ENCODE results near the gene ATF4. TPM values are rescaled to one million over a fixed set of nuclear protein-coding genes. Genes with fewer than 3 reads are reported as not detected.

The ATF4 gene
- total RNA-seq, 1 donor from 2014 or later = 193 TPM

- DNase-seq = no peak
- TF ChIP-seq CTCF (IDR thresholded peaks at IDR 0.05; ENCODE audit: borderline replicate concordance) = no peak
- Histone ChIP-seq H3K9me3 (replicated peaks) (no peaks in the 10 kb centered on the region), H3K4me3 (peak overlapping the region; percentile 92), H3K27ac (replicated peaks) (peak overlapping the region; percentile 99), H3K27me3 (ENCODE audit: low read depth) (no peaks in the 10 kb centered on the region), H3K4me1 (peaks cover 83% of the 10 kb centered on the region), H3K36me3 (peaks cover 54% of the 10 kb centered on the region)
- intact Hi-C loops (cut with micrococcal nuclease) = no loop called here
These were observed 4.6 kb downstream of the ATF4 start for GRCh38 chr22:39524753-39525657.

DNA sequence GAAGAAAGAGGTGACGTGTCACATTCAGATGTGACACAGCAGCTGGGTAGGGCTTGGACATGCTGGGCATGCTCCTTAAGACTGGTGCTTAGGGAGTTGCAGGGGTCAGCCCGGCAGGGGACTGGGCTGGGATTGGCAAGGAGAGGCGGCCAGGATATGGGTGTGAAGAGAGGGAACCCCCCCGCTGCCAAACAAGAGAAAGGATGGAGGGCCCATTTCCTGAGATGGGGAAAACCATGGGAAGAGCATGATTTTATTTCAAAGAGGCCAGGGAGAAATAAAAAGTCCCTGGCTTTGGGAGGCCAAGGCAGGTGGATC lies 5.3 kb downstream of the ATF4 start:
- intact Hi-C loops (cut with micrococcal nuclease) = no loop called here
- Histone ChIP-seq H3K9me3 (replicated peaks) (no peaks in the 10 kb centered on the region), H3K4me3 (no peak overlapping the region), H3K4me1 (peaks cover 86% of the 10 kb centered on the region), H3K27me3 (ENCODE audit: low read depth) (no peaks in the 10 kb centered on the region), H3K36me3 (peaks cover 59% of the 10 kb centered on the region), H3K27ac (replicated peaks) (peak overlapping the region; percentile 99)
- no peak for DNase-seq
- TF ChIP-seq CTCF (IDR thresholded peaks at IDR 0.05; ENCODE audit: borderline replicate concordance) = no peak

- Histone ChIP-seq H3K36me3 (peaks cover 50% of the 10 kb centered on the region), H3K4me3 (no peak overlapping the region), H3K4me1 (peaks cover 86% of the 10 kb centered on the region), H3K27me3 (ENCODE audit: low read depth) (no peaks in the 10 kb centered on the region), H3K9me3 (replicated peaks) (no peaks in the 10 kb centered on the region), H3K27ac (replicated peaks) (no peak overlapping the region)
- no peak for TF ChIP-seq CTCF (IDR thresholded peaks at IDR 0.05; ENCODE audit: borderline replicate concordance)
- intact Hi-C loops (cut with micrococcal nuclease) = no loop called here
- no peak for DNase-seq
These were observed 6.4 kb downstream of the ATF4 start for GRCh38 chr22:39526736-39527171.

- Histone ChIP-seq H3K4me3 (no peak overlapping the region), H3K36me3 (peaks cover 42% of the 10 kb centered on the region), H3K27ac (replicated peaks) (peak overlapping the region; percentile 50), H3K9me3 (replicated peaks) (no peaks in the 10 kb centered on the region), H3K4me1 (peaks cover 86% of the 10 kb centered on the region), H3K27me3 (ENCODE audit: low read depth) (no peaks in the 10 kb centered on the region)
- no peak for DNase-seq
- intact Hi-C loops (cut with micrococcal nuclease) = no loop called here
- TF ChIP-seq CTCF (IDR thresholded peaks at IDR 0.05; ENCODE audit: borderline replicate concordance) = no peak
These were observed 7.2 kb downstream of the ATF4 start for GRCh38 chr22:39527481-39527961.

DNA sequence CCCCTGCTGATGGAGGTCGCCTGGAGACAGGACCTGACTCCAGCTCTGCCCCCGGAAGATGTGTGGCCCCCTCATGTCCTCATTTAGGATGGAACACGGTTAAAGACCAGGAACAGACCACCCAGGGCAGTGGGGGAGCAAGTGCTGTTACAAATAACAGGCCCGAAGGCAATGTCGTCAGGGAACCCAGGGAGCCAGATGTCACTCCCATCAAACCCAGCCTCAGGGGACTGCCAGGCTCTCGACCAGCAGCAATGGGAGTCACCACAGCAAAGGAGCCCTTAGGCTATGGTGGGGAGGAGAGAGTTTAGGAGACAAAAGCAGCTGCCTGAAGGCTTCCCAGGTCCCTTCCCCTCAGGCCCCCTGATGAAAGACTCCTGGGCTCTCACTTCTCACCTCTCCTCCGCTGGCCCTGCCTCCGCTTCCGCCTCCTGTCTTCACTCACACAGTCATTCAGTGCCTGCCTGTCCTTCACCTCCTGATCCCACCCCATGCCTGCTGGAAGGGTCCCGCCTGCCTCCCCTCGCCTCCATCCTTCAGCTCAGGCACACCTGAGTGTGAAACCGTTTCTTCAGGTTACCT lies 7.8 kb downstream of the ATF4 start:
- H3K4me3 ChIP-seq = peak overlapping the region; percentile 51

More for the DNA sequence above, 7.8 kb downstream of the ATF4 start:
- Histone ChIP-seq H3K27me3 (ENCODE audit: low read depth) (no peaks in the 10 kb centered on the region), H3K27ac (replicated peaks) (peak overlapping the region; percentile 50), H3K9me3 (replicated peaks) (no peaks in the 10 kb centered on the region), H3K4me1 (peaks cover 80% of the 10 kb centered on the region), H3K36me3 (peaks cover 36% of the 10 kb centered on the region)
- DNase-seq = no peak
- TF ChIP-seq CTCF (IDR thresholded peaks at IDR 0.05; ENCODE audit: borderline replicate concordance) = no peak
- intact Hi-C loops (cut with micrococcal nuclease) = no loop called here

All from left ventricle myocardium inferior (tissue), 1 donor.